Measurements from ENCODE around the gene CEMIP.

DNA sequence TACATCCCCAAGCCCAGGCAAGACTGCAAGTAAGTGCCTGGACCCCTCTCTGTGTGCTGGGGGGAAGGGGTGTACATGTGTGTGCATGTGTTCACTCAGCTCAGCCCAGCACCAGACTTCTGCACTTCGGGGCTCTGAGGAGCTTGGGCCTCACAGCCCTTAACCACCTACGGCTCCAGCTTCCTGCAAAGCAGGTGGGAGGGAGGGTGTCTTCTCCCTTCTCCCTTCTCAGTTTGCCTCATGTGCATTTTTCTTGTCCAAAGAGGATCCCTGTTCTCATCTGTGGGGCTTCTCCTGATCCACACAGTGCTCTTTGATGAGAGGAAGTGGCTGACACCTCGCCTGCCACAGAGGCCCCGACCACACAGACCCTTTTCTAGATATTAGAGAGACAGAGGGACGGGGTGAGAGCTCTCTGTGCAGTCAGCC is 141.1 kb downstream of the CEMIP start:
- no peak for TF ChIP-seq EZH2 (optimal IDR thresholded peaks at IDR 0.05; ENCODE audit: low read depth, low read length)
- TF ChIP-seq, protein P1, sequence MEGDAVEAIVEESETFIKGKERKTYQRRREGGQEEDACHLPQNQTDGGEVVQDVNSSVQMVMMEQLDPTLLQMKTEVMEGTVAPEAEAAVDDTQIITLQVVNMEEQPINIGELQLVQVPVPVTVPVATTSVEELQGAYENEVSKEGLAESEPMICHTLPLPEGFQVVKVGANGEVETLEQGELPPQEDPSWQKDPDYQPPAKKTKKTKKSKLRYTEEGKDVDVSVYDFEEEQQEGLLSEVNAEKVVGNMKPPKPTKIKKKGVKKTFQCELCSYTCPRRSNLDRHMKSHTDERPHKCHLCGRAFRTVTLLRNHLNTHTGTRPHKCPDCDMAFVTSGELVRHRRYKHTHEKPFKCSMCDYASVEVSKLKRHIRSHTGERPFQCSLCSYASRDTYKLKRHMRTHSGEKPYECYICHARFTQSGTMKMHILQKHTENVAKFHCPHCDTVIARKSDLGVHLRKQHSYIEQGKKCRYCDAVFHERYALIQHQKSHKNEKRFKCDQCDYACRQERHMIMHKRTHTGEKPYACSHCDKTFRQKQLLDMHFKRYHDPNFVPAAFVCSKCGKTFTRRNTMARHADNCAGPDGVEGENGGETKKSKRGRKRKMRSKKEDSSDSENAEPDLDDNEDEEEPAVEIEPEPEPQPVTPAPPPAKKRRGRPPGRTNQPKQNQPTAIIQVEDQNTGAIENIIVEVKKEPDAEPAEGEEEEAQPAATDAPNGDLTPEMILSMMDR (IDR thresholded peaks at IDR 0.05; ENCODE audit: low read length): no peak

All from MM.1S (cell line).